Activated CD4-positive, alpha-beta T cell treated with anti-CD3 and anti-CD28 coated beads, Interleukin-2, Interleukin-6, amounts not matched to agents 100 ng/mL and 50 ng/mL, durations not matched to agents 16 hours and 8 hours (primary cell): ENCODE data around the gene SLC27A2.
"Not testable (repeated sequence)": the region's sequence is repeated elsewhere in the genome, so short reads cannot be mapped to it uniquely, and the experiment has no call there.

ENCODE experiments used
- DNase-seq: peaks from one replicate; pipeline ENCODE4 v3.0.0-alpha.2; 2020

Gene SLC27A2

DNA sequence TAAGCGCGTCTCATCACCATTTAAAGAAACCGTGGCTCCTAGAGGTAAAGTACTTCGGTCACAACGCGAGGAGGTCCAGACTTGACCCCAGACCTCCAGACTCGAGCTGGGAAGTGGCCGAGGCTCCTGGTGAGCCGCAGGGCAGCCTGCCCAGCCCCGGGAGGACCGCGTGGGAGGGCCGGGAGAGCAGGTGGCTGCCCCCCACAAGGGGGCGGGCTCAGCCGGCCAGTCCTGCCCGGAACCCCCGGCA is at the start of gene SLC27A2:
TSS of gene SLC27A2 (plus strand) at position 228 of the 250 bp plus-strand sequence. CDS start 232 bp downstream, outside the sequence.
- no peak for DNase-seq

DNA sequence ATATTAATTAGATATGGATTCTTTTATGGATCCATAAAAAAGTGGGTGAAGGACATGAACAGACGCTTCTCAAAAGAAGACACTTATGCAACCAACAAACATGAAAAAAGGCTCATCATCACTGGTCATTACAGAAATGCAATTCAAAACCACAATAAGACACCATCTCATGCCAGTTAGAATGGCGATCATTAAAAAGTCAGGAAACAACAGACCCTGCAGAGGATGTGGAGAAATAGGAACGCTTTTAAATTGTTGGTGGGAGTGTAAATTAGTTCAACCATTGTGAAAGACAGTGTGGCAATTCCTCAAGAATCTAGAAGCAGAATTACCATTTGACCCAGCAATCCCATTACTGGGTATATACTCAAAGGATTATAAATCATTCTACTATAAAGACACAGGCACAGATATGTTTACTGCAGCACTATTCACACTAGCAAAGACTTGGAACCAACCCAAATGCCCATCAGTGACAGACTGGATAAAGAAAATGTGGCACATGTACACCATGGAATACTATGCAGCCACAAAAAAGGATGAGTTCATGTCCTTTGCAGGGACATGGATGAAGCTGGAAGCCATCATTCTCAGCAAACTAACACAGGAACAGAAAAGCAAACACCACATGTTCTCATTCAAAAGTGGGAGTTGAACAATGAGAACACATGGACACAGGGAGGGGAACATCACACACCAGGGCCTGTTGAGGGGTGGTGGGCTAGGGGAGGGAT is 49.6 kb upstream of the SLC27A2 start:
- DNase-seq: not testable (repeated sequence)

DNA sequence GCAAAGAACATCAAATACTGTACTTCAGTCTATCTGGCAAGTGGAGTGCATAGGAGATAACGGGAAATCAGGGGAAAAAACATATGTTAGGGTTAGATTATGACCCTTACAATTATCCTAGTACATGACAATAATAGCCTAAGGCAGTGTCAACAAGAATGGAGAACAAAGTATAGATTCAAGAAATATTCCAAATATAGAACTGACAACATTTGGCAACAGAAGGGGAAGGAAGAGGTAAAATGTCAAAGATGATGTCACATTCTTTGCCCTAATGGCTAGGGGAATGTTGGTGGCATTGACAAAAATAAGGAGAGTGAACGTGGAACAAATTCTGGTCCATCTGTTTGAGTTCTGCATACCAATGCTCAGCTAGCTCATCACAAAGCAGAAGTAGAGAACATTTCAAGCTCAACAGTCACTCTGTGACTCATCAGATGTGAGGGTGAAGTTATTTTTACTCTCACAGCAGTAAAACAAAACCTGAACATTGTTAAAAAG is 47.4 kb upstream of the SLC27A2 start:
- no peak for DNase-seq

DNA sequence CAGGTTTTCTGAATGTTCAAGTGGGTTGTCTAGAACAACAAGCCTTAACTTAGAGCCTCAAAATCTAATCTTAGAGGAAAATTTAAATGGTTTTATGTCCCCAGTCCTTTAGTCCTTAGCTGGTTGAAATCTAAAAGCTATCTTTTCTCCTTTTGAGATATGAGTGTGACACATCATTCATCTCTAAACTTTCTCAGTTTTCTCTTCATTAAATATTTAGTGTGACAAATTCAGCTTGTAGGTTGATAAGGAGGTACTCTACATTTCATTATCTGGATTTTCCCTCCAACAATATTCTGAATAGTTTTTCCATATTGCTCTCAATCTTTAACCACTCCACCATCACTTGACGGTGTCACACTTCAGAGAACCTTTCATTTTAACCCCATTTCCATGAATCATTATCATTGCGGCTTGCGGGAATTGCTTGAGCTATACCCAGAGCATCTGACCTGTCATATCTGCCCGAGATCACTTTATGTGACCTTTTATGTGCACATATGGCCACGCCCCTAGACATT is 46.9 kb upstream of the SLC27A2 start:
- DNase-seq: peak; percentile 93

DNA sequence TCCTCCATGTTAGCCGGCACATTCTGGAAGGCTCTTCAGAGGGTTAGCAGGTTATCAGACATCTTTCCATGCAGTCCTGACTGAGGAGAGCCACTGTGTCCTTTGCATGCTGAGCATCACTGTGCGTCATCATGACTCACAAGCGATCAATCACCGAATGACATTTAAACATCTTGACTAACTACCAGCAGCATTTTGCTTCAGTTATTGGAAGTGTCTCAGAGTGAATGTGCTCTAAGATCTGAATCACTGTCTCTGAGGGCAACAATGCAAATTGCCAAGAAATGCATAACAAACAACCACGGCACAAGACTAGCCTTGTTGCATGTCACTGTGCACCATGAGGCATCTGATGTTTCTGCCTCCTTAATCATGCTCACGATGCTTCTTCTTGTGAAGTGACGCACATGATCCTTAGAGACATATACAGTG is 44.6 kb upstream of the SLC27A2 start:
- peak; percentile 76 for DNase-seq

DNA sequence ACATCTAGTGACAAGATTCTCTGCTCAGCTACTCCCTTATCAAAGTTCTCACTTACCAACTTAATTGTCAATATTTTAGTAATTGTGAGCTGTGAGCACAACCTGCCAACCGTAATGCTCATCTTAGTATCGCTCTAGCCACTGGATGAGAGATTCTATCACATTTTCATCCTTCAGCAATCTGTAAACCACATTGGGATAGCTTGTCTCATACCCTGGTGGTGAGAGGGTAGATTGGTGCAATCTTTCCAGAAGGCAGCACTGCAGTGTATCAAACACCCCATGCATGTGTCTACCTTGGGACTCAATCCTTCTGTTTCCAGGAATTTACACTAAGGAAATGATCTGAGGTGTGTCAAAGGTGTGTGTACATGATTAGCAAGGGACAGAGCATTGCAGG is 44.1 kb upstream of the SLC27A2 start:
- DNase-seq: peak; percentile 37

DNA sequence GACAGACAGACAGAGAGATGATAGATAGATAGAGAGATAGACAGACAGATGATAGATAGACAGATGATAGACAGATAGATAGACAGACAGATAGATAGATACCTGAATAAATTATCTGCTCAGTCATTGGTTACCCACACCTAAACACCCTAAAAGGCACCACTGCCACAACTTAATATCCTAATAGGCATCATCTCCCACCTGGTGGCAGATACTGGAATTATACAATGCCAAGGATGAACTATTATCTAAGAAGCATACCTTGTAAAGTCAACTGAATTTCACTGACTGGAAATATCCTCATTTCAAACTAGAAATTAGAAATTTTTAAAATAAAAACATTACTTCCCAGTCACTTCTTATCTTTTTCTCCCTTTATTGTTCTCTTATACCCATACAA is 43.6 kb upstream of the SLC27A2 start:
- no peak for DNase-seq

DNA sequence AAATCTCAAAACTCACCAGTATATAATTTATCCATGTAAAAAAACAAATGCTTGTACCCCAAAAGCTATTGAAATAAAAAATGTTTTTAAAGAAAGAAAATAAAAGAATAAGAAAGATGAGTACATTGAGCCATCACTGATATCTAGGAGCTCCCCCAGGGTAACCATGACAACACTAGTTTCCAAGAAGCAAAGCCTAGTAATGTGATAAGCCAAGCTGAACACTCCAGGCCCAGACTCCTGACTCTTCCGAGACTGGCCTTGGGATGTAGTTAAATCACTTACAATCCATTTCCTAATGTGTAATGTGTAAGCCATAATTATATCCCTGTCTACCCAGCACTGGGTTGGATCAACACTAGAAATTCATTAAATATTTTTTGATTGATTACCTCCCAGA is 41.9 kb upstream of the SLC27A2 start:
- DNase-seq: no peak

DNA sequence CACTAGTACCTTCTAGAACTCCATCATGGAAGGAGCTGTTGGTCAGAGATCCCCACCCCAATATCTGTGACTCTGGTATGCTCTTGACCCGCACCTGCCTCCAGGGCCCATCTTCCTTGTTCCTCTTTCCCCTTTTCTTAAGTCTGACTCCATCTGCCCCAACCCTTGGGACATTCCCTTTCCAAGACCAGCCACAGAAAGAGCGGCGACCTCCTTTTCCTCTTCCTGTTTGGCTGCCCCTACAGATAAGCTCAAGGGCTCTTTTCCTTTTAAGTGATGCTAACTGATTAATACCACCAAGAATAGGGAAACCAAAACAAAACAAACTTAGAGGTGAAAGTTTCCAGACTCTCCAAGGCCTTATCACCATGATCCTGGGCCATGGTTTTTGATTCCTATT is 41.0 kb upstream of the SLC27A2 start:
- no peak for DNase-seq

DNA sequence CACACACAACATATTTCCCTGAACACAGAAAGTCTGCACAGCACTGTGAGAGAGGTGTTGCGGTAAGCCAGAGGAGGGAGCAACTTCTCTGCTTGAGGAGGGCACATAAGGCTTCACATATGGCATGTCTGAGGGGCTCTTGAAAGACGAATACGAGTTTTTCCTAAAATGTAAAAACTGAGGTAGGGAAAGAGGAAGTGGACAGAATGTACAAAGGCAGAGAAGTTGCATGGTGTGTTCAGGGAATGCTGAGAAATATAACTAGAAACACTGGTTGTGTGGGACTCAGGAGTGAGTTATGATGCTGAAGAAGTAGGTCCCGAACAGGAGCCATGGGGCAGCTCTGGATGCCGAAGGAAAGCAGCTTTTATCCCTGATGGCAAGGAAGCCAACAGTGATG is 40.1 kb upstream of the SLC27A2 start:
- no peak for DNase-seq

DNA sequence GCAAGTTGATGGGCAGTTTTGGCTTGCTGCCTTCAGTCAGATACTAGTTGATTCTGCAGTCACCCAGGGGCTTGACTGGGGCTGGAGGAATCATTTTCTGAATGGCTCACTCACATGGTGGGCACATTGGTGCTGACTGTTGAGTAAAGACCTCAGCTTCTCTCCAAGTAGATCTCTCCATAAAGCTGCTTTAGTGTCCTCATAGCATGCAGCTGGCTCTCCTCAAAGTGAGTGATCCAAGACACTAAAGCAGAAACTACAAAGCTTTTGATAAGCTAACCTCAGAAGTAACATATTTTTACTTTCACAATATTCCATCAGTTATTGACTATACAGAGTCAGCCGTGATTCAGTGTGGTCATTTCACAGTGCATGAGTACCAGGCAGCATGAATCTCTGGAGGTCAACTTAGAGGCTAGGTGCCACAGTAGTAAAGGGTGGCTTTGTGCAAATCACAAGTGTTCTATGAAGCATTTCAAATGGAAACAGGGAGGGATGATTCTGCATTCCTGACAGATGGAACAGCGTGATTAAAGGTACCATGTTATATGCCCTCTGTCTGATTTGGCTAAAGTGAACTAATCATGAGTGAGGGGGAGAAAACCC is 38.6 kb upstream of the SLC27A2 start:
- no peak for DNase-seq

DNA sequence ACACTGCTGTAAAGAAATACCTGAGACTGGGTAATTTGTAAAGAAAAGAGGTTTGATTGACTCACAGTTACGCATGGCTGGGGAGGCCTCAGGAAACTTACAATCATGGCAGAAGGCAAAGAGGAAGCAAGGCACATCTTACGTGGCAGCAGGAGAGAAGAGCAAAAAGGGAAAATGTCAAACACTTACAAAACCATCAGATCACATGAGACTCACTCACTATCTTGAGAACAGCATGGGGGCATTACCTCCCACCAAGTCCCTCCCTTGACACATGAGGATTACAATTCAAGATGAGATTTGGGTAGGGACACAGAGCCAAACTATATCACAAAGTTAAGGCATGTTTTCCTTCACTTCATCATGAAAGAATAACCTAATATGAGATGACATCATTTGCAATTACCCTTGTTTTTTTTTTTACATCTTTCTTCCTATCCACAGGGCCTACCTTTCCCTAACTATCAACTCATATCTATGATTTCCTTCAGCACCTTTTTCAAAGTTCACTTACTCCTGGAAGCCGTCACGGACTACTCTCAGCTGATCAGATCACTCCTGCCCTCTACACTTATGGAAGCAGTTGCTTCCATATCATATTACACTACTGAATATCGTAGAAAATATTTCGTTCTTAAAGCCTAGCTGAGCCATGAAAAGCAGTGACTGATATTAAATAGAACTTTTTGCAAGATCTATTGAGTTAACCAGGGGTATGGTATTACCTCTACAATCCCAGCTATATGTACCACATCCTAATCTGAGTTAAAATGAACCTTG is 37.5 kb upstream of the SLC27A2 start:
- DNase-seq: no peak

DNA sequence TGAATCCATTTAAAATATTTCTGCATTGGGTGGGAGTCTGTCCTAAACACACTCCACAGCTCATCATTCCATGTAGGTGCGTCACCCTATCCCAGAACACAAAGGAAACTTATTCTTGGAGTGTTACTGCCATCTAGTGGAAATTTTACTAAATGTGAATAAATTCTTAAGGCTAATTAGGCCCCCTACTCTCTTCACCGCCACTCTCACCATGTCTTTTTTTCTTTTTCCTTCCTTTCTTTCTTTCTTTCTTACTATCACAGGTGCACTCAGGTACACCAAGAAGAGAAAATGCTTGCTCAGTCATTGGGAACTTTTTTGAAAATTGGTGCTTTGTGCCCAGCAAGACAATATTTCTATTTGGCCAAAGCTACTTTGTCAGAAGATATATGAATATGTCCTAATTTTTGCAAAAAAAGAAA is 36.5 kb upstream of the SLC27A2 start:
- peak; percentile 67 for DNase-seq

DNA sequence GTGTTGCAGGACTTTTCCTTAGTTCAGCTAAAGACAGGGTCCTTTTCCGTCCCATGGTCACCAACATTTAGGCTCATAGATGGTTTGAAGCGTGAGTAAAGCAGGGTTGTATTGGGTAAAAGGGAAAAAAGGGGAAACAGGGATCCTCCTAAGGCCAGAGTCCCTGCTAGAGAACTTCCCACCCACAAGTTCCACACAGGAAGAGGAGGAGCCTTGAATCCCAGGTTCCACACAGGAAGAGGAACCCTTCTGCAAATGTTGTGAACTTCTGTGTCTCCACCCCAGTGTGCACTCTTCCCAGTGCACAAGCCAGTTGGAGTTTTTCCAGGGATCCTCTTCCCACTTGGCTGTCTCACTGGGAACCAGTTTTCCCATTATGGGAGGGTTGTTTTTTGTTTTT is 35.4 kb upstream of the SLC27A2 start:
- no peak for DNase-seq

DNA sequence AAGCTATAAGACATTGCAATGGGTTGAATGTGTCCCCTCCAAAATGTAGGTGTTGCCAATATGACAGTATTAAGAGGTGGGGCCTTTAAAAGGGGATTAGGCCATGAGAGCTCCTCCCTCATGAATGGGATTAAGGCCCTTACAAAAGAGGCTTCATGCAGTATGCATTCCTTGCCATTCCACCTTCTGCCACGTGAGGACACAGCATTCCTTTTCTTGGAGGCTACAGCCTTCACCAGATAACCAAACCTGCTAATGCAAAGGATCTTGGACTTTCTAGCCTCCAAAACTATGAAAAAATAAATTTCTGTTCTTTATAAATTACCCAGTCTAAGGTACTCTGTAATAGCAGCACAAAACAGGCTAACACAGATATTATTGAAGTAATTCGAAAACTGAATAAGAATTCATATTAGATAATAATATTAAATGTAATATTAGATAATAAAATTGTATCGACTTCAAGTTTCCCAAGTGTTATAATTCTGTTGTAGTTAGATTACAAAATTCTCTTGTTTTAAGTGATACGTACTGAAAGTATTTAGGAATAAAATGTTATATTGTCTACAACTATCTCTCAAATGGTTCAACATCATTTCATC is 33.5 kb upstream of the SLC27A2 start:
- DNase-seq: no peak

DNA sequence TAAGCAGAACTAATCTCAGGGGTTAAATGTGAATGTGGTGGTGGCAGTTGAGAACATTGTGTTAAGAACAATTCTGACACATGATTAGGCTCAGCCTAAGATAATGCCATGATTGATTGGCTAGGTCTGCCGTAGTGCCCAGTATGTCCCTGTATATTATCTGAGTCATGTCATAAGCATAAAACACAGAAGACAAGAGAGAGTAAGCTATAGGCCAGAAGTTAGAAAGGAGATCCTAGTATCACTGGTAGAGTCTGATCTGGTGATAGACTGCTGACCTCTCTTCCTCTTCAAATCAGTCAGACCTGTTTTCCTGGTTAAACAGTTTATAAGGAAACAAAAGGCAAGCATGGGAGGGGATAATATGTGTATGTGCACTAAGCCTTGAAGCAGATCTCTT is 32.9 kb upstream of the SLC27A2 start:
- no peak for DNase-seq

DNA sequence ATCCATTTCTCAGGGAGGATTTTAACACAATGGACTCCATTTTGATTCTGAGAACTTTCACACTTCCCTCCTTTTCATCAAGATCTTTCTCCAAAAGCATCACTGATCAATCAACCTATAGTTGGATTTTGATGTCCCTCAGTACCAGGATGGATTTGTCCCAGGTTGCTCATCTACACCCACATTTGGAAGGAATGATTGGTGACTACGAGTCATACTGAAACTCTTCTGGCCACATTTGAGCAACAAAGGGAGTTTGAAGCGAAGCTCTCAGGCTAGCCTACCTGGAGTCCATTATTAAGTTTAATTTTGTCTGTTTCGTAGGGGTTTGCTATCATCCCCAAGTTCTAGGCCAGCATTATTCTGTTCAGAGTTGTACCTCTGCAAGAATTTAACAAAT is 31.6 kb upstream of the SLC27A2 start:
- DNase-seq: peak; percentile 57

DNA sequence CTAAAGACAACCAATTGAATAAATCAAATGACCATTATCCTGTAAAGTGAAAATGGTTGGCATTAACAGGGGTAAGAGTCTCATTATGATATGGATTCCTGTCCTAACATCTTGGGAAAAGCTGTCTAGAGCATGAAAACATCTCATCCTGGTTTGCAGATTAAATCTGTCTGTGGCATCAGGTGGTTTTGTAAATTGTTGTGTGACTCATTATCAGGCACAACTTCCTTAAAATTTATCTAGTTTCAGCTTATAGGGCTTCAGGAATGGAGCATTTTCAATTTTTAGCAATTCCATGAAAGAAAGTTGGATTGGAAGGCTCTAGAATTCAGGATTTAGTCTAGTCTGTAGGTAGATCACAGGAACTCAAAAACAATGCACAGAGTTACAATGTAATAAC is 31.1 kb upstream of the SLC27A2 start:
- DNase-seq: no peak

DNA sequence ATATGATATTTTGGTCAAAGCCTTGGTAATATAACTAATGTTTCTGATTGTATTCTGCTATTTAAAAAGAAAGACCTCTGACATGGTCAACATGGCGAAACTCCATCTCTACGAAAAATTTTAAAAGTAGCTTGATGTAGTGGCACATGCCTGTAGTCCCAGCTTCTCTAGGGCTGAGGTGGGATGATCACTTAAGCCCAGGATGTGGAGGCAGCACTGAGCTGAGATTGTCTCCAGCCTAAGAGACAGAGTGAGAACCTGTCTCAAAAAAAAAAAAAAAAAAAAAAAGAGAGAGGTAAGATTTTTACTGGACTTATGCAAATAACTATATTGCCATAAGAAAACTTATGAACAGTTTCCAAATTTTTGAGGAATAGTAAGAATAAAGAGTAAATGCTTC is 30.5 kb upstream of the SLC27A2 start:
- no peak for DNase-seq

DNA sequence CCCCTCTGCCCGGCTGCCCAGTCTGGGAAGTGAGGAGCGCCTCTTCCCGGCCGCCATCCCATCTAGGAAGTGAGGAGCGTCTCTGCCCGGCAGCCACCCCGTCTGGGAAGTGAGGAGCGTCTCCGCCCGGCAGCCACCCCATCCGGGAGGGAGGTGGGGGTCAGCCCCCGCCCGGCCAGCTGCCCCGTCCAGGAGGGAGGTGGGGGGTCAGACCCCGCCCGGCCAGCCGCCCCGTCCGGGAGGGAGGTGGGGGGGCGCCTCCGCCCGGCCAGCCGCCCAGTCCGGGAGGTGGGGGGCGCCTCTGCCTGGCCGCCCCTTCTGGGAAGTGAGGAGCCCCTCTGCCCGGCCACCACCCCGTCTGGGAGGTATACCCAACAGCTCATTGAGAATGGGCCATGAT is 23.8 kb upstream of the SLC27A2 start:
- not testable (repeated sequence) for DNase-seq

DNA sequence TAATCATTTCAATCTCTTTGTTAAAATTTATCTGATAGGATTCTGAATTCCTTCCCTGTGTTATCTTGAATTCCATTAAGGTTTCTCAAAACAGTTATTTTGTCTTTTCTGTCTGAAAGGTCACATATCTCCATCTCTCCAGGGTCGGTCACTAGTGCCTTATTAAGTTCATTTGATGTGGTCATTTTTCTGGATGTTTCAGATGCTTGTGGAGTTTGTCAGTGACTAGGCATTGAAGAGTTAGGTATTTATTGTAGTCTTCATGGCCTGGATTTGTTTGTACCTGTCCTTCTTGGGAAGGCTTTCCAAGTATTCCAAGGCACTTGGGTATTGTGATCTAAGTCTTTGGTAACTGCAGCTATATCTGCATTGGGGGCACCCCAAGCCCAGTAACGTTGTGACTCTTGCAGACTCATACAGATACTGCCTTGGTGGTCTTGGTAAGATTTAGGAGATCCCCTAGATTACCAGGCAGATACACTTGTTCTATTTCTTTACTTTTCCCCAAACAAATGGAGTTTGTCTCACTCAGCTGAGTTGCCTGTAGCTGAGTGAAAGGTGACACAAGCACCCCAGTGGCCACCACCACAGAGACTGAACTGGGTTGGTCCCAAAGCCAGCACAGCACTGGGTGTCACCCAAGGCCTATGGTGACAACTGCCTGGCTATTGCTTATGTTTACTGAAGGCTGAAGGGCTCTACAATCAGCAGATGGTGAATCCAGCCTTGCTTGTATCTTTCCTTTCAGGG is 18.9 kb upstream of the SLC27A2 start:
- DNase-seq: no peak

DNA sequence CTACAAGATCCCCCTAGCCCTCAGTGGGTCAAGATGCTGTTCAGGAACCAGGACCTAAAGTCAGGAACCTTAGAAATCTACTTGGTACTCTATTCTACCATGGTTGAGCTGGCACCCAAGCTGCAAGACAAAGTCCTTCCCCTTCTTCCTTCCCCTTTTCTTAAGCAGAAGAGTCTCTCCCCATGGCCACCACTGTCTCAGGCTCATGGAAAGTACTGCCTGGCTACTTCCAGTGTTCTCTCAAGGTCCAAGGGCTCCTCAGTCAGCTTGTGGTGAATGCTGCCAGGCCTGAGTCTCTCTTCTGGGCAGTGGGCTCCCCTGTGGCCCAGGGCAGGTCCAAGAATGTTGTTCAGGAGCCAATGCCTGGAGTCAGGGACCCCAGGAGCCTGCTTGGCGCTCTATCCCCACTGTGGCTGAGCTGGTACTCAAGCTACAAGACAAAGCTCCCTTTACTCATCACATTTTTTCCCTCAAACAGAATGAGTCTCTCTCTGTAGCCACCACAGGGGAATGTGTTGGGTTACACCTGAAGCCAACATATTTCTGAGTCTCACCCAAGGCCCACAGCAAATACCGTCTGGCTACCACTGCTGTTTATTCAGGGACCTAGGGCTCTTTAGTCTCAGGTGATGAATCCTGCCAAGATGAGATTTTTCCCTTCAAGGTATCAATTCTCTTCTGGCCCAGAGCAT is 18.1 kb upstream of the SLC27A2 start:
- no peak for DNase-seq
